Activated gamma-delta T cell treated with Interleukin-2 at 50 U/mL for 16 hours (primary cell): ENCODE results near the gene ORM1.
"Not testable (repeated sequence)": the region's sequence is repeated elsewhere in the genome, so short reads cannot be mapped to it uniquely, and the experiment has no call there.

Source experiments
- DNase-seq: peaks from one replicate; pipeline ENCODE4 v3.0.0-alpha.2; 2020

Gene ORM1

DNA sequence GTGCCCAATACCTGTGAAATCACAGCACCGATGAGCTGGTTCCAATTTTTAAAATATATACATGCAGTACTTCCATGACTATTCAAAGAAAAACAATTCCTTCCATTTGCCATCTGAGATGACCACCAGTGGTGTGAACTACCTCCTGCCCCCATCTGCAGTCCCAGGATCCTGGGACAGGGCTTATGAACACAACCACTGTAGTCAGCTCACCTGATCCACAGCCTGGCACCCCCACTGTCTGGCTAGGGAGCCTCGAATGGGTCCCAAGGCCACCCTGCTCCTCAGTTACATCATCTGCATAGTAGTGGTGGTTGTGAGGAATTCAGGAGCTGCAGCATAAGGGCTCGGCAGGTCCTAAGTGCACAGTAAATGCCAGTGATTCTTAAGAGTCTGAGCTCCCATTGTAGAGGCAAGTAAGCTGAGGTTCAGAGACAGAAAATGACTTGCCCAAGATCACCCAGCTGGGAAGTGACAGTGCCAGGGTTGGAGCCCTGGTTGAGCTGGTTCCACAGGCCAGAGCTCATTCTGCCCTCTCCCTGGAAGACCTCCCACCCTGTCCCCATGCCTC is 2.9 kb downstream of the ORM1 start:
- DNase-seq: not testable (repeated sequence)

DNA sequence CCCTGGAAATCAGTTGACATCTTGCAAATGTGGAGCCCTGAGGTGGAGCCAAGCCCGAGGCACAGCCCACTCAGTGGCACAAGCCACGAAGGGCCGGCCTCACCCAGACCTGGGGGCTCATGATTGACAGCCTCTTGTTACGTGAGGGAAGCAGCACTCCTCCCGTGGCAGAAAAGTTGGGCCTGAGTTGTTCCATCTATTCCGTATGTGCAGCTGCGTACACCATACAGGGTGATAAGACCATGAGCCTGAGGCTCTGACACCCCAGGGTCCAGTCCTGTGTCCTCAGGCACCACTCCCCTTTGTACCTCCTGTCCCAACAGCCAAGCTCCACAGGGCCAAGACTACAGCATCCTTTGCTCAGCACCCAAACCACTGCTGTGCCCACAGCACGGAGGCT is 4.9 kb downstream of the ORM1 start:
- no peak for DNase-seq

DNA sequence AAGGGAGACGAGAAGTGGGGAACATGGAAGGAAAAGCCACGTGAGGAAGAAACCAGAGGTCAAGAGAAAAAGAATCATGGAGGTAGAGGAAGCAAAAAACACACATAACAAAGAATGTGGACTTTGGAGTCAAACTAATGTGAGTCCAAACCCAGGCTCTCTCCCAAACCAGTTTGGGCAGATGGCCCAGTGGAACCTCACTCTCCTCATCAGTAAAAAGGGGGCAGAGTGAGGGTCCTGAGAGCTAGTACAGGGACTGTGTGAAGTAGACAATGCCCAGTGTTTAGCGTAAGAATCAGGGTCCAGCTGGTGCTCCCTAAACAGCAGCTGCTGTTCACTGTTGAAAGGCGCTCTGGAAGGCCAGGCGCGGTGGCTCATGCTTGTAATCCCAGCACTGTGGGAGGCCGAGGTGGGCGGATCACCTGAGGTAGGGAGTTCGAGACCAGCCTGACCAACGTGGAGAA is 5.5 kb downstream of the ORM1 start:
- not testable (repeated sequence) for DNase-seq

DNA sequence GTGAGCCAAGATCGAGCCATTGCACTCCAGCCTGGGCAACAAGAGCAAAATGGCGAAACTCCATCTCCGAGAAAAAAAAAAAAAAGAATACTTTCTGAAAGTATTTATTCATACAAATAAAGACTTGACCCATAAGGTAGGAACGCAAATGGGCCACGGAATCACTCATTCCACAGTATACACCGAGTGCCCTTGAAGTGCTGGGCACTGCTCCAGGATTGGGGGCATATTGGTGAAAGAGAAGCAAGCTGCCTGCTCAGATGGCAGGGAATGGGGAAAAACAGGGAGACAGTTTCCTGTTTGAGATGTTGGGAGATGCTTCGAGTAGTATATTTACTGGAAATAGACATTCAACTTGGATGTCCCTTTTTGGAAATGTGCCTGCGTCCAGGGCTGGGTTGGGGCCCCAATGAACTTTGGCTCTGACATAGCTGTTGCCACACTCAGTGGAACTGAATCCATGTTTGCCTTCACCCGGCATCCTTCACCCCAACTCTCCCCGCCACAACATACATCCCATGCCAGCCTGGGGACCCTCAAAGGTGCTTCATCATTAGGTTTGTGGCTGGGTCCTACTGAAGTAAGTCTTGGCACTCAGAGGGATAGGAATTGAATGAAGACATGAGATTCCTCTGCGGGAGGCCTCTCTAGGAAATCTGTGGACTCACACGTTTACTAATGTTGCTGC is 6.2 kb downstream of the ORM1 start:
- DNase-seq: not testable (repeated sequence)

DNA sequence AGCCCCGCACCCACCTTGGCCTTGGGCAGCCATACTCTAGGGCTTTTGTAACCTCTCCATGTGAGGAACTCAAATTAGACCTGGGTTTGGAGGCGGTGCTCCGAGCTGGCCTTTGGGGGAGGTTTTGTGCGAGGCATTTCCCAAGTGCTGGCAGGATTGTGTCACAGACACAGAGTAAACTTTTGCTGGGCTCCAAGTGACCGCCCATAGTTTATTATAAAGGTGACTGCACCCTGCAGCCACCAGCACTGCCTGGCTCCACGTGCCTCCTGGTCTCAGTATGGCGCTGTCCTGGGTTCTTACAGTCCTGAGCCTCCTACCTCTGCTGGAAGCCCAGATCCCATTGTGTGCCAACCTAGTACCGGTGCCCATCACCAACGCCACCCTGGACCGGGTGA is 6.7 kb downstream of the ORM1 start, which contains the start of gene ORM2:
Gene ORM2, plus strand, starts transcription at position 245 of the 398 bp plus-strand sequence. Its CDS starts 36 bp downstream, at position 281.
- DNase-seq: not testable (repeated sequence)

DNA sequence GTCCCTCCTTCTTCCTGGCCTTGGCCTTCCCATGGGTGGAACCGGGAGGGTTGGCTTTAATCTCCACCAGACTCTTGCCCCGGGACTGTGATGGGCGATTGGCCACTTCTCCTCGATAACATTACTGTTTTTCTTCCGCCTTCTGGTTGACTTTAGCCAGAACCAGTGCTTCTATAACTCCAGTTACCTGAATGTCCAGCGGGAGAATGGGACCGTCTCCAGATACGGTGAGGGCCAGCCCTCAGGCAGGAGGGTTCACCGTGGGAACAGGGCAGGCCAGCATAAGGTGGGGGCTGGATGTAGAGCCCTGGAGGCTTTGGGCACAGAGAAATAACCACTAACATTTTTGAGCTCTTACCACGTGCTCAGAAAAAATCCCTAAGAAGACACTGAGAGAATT is 7.7 kb downstream of the ORM1 start:
- no peak for DNase-seq

DNA sequence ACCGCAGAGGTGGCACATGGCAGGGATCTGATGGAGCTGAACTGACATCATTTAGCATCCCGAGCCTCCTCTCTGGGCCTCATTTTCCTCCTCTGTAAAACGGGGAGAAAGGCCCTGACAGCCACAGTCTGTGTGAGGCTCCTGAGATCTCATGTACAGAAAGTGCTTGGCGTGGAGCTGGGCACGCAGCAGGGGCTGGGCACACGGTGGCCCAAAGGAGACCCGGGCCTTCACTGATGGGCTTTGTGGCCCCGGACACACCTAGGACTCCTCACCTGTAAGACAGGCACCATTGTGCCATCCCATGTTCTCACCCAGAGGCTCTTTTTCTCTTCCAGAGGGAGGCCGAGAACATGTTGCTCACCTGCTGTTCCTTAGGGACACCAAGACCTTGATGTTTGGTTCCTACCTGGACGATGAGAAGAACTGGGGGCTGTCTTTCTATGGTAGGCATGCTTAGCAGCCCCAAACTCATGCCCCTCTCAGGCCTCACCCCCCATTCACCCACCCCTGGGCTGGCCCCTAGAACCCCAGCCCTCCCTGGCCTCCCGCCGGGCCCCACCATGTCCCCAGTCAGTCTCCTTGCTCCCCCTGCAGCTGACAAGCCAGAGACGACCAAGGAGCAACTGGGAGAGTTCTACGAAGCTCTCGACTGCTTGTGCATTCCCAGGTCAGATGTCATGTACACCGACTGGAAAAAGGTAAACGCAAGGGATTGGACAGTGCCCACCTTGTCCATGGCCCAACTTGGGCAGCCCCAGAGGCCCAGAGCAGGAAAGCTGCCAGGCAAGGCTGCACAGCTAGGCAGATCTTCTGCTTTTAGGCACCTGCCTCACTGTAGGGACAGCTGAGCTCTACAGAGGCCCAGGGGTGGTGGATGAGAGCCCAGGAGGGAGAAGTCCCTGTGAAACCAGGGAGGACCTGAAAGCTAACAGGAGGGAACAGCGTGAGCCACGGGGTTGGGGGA is 8.6 kb downstream of the ORM1 start:
- DNase-seq: not testable (repeated sequence)

DNA sequence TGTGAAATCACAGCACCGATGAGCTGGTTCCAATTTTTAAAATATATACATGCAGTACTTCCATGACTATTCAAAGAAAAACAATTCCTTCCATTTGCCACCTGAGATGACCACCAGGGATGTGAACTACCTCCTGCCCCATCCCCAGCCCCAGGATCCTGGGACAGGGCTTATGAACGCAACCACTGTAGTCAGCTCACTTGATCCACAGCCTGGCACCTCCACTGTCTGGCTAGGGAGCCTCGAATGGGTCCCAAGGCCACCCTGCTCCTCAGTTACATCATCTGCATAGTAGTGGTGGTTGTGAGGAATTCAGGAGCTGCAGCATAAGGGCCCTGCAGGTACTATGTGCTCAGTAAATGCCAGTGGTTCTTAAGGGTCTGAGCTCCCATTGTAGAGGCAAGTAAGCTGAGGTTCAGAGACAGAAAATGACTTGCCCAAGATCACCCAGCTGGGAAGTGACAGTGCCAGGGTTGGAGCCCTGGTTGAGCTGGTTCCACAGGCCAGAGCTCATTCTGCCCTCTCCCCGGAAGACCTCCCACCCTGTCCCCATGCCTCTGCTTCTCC is 9.7 kb downstream of the ORM1 start:
- DNase-seq: not testable (repeated sequence)

DNA sequence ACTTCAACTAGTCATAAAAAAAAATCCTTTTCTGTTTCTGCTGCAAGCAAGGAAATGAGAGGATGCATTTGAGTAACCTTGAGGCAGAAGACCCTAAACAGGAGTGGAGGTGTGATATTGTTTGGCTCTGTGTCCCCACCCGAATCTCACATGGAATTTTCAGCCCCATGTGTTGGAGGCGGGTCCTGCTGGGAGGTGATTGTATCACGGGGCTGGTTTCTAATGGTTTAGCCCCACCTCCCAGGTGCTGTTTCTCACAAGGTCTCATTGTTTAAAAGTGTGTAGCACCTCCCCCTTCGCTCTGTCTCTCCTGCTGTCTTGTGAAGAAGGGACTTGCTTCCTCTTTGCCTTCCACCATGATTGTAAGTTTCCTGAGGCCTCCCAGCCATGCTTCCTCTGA is 10.8 kb downstream of the ORM1 start:
- DNase-seq: not testable (repeated sequence)

DNA sequence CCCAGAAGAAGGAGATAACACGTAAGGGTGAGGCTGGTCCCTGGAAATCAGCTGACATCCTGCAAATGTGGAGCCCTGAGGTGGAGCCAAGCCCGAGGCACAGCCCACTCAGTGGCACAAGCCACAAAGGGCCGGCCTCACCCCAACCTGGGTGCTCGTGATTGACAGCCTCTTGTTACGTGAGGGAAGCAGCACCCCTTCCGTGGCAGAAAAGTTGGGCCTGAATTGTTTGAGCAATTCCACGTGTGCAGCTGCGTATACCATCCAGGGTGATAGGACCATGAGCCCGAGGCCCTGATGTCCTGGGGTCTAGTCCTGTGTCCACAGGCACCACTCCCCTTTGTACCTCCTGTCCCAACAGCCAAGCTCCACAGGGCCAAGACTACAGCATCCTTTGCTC is 11.6 kb downstream of the ORM1 start:
- DNase-seq: no peak

DNA sequence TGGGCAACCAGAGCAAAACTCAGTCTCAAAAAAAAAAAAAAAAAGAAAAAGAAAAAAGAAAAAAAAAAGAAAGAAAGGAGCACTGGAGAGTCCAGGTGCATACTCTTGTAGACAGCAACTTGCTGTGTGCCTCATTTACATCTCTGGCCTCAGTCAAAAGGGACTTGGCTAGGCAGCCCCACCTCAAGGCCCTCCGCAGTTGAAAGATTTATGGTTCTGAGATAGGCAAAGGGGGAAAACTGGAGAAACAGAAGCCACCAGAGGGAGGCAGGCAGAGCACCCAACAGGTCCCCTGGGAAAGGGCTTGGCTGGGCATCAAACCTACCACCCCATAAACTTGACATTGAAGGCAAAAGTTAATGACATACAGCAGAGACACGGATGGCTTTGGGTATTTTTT is 12.8 kb downstream of the ORM1 start:
- no peak for DNase-seq

DNA sequence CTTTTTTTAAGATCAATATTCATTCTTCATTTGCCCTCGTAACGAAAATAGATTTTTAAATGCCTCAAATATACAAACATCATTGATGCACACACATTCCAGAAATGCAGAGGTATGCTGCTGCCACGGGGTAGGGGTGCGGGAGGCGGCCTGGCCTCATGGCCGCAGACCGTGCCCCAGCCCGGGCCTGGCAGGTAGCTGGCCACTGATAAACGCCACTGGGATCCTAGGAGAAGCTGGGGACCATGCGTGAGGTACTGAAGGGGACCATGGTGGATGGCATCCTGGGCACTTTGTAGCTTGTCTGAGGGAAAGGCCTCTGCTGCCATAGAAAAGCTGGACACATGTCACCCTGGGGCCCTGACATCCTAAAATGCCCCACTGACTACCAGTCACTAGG is 13.3 kb downstream of the ORM1 start:
- no peak for DNase-seq

DNA sequence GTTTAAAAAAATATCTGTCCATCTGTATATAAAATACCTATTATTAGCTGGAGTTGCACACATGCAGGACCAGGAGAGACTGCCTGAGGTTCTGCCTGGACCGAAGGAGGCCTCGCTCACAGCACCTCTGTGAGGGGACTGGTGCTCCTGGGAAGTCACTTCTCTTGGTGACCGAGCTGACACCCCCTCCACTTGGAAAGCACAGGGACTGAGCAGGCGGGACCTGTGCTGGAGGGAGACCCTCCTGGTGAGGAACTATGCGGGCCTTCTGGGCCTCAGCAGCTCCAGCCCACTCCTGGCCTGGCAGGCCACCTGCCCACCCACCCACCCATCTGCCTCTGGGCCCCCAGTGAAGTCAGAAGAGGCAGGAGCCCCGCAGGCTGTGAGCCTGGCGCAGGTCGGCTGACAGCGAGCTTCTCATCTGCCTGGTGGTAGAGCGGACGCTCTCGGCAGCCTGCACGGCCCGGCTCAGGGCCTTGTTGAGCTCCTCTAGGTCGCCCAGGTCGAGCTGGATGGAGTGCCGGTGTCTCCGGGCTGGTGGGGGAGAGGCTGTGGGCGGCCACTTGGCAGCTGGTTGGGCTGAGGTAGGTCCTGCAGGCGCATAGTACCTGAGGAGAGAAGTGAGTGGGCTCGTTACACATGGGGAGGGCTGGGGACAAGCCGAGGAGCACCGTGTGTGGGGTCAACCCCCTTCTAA is 13.9 kb downstream of the ORM1 start:
- DNase-seq: no peak

DNA sequence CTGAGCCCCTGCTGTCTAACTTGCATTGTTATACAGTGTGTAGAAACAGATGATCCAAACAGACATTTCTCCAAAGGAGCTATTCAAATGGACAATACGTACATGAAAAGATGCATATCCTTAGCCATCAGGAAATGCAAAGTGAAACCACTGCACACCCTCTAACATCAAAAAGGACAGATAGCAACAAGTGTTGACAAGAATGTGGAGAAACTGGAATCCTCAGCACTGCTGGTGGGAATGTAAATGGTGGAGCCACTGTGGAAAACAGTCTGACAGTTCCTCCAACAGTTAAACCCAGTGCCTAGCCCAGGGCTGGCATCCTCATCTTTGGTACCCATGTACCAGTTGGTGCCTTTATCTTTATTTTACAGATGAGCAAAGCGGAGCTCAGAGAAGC is 15.3 kb downstream of the ORM1 start:
- no peak for DNase-seq

DNA sequence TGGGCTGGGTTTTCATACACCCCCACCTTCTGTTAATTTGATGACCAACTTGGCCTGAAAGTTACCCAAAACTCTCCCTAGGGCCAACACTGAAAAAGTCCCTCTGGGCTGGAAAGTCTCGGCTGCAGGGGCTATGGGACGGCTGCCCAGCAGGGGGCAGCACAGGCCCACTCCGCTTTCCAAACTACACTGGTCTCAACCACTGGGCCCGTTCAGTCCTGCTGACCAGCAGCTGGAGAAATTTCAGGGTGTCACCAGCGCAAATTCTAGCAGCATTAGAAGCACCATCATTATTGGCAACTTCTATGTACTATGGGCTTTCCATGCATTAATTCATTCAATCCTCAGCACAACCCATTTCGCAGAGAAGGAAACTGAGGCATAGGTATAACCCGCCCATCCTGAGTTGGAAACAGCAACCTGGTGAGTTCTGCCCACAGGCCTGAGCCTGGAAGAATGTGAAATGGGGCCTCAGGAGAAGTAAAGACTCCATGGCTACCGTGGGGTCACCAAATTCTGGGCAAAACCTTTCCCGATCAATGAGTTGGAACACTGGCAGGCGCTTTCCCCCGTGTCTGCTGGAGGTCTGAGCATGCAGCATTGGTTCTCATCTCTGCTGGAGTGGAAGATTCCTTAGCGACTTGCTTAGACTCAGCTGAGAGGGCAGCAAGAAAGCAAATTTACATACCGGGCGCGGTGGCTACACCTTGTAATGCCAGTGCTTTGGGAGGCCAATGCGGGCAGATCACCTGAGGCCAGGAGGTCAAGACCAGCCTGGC is 16.4 kb downstream of the ORM1 start:
- peak; percentile 51 for DNase-seq

DNA sequence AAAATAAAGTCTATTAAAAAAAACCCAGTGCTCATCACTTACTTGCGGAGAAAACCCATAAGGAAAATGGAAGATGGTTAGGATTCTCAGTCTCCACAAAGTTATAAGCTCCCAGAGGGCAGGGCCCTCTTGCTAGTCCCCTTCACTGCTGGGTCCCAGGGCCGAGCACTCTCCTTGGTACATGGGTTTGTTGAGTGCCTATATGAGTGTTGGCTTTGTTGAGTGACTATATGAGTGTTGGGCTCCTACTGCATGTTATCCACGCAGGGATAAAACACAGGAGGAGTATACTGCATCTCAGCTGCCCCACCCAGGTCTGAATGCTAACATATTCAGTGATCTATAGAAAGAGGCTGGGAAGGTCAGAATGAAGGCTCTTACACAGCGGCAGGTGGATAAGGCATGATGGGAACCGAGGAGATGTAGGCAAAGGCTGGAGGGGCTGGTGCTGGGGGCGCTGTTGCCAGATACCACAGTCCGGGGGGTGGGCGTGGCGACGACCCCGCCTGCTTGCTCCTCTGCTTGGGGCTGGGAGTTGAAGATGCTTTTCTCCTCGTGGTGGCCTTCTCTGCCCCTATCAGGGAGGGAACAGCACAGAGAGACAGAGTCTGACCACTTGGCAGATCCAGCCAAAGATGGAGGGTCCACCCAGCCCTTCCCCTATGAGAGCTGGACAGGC is 18.4 kb downstream of the ORM1 start:
- DNase-seq: no peak

DNA sequence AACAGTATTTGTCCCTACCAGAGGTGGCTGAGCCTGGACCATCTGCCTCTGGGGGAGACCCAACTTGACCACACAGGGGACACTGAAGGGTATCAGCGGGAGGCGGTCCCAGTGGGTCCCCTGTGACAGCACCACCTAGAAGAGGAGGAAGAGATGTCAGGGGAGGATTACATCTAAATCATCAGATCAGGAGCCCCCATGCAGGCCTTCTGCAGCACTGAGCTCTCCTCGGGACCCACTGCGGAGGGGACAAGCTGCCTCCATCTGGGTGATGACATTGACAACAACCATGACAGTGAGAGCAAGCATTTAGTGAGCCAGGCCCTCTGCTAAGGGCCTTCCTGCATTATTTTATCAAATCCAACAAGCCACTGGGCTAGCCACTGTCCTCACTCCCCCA is 19.1 kb downstream of the ORM1 start:
- DNase-seq: no peak

DNA sequence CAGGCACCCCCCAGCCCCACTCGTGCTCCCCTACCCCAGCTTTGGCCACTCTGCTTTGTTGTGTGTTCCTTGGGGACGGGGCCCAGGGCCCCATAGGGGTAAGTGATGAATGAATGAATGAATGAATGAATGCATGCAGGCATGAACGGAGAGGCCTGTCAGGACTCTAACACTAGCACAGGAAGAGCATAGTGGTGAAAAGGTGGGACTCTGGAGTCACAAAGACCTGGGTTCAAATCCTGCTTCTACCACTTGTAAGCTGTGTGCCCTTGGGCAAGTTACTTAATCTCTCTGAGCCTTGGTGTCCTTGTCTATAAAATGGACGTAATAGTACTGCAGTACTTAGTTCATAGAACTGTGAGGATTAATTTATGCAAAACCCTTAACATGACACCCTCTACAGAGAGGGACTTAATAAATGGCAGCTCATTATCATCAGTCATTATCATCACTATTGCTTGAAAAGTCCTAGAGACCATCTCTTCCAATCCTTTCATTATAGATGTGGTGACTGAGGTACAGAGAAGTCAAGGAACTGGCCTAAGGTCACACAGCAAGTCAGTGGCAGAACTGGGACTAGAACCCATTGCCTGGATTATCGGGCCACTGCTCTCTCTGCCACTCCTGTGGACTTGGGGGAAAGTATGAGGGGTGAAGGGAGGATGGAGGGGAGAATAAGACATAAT is 20.0 kb downstream of the ORM1 start:
- DNase-seq: no peak

DNA sequence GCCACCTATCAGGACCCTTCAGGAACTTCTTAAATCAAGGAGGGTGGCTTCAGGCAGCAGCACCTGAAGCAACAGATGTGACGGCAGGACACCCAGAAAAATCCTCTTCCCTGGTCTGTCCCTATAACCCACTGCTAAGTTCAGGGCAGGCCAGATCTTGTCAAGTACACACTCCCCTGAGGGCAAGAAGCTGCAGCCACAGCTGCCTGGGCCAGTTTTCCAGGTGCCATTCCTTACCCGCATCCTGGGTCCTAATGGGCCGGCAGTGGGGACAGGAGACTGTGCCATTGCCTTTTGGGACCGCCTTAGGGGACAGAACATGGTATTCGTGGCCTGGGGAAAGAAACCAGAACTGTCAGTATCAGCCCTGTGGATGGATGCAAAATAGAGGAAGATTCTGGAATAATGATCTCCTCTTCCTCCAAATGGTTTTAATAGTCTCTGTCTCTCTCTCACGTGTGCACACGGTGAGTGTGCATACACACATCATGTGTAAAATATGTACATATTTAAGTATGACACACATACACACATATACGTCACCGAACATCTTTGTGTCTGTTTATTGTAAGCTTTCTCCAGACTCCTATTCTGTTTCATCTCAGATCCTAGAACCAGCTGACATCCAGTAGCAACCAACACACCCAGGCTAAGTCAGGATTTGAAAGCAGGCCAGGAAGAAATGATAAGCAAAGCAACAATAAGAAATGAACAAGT is 20.7 kb downstream of the ORM1 start:
- no peak for DNase-seq

DNA sequence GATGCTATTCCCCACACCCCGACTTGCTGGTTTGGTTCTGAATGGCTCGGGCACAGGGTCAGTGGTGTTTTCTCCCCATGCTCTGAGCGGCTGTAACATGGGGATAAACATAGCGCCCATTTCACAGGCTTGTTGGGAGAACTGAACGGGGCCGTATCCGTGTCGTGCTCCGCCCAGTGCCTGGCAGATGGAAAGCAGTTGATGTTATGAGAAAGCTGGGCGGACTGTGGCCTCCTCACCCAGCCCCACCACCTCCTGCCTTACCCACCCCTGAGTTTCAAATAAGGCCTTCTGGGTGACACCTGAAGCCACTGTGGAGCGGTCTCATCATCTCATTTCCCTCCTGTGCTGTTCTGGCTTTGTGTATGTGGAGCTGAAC is 21.3 kb downstream of the ORM1 start:
- no peak for DNase-seq
